Prostate gland (tissue), 2 donors: ENCODE measurements around the gene XRCC2.

Source experiments
- POLR2A ChIP-seq: fragments of 450-650 bp; IDR thresholded peaks from one replicate; pipeline ENCODE4 v1.6.1; 2016; ENCODE audit warnings: antibody characterized with exemption, mild to moderate bottlenecking
- POLR2AphosphoS5 ChIP-seq: sonication (generic); formaldehyde crosslinking; IDR thresholded peaks from one replicate; pipeline ENCODE4 v1.6.1; 2017; ENCODE audit warnings: antibody characterized with exemption
- TF ChIP-seq, protein P1 (sequence below), 4 experiments: fragments of 200-600 bp in 2 of 4; fragments of 450-650 bp in 2 of 4; sonication (generic) in 2 of 4; IDR thresholded peaks; 1 replicate in 3 of 4; 2 replicates in 1 of 4; pipeline ENCODE4 v1.5.1; 2016 to 2019; ENCODE audit warnings: antibody characterized with exemption in 4 of 4, mild to moderate bottlenecking in 2 of 4, moderate library complexity in 2 of 4

- TF ChIP-seq POLR2A: no peak
- TF ChIP-seq, protein P1, sequence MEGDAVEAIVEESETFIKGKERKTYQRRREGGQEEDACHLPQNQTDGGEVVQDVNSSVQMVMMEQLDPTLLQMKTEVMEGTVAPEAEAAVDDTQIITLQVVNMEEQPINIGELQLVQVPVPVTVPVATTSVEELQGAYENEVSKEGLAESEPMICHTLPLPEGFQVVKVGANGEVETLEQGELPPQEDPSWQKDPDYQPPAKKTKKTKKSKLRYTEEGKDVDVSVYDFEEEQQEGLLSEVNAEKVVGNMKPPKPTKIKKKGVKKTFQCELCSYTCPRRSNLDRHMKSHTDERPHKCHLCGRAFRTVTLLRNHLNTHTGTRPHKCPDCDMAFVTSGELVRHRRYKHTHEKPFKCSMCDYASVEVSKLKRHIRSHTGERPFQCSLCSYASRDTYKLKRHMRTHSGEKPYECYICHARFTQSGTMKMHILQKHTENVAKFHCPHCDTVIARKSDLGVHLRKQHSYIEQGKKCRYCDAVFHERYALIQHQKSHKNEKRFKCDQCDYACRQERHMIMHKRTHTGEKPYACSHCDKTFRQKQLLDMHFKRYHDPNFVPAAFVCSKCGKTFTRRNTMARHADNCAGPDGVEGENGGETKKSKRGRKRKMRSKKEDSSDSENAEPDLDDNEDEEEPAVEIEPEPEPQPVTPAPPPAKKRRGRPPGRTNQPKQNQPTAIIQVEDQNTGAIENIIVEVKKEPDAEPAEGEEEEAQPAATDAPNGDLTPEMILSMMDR (IDR thresholded peaks at IDR 0.05): no peak
- no peak for TF ChIP-seq POLR2AphosphoS5
These were observed 6.2 kb downstream of the XRCC2 start for GRCh38 chr7:152669758-152670157.
